ENCODE data around the gene NRBF2.

GRCh38 chr10:63123727-63124362, 9.3 kb upstream of the NRBF2 start:
- TF ChIP-seq HDGF (IDR thresholded peaks at IDR 0.05; ENCODE audit: borderline replicate concordance) (no peak), FOXM1 (IDR thresholded peaks at IDR 0.05; ENCODE audit: borderline replicate concordance) (no peak), SUZ12 (IDR thresholded peaks at IDR 0.05) (no peak), SP1 (IDR thresholded peaks at IDR 0.05) (no peak), ARNT (IDR thresholded peaks at IDR 0.05) (no peak), TARDBP (IDR thresholded peaks at IDR 0.05) (no peak), ZNF384 (IDR thresholded peaks at IDR 0.05) (no peak), ELF4 (IDR thresholded peaks at IDR 0.05) (no peak), FOXA1 (IDR thresholded peaks at IDR 0.05) (no peak), BHLHE40 (IDR thresholded peaks at IDR 0.05; ENCODE audit: borderline replicate concordance) (no peak), NFRKB (IDR thresholded peaks at IDR 0.05) (no peak), PKNOX1 (IDR thresholded peaks at IDR 0.05) (no peak), FOXK2 (IDR thresholded peaks at IDR 0.05) (no peak)
